D721Med (cell line): ENCODE results near the gene TBC1D22A.

ENCODE experiments used
- DNase-seq: peaks from one replicate; pipeline ENCODE4 v3.0.0; 2011; ENCODE audit warnings: low spot score; ENCODE audit not compliant: insufficient read length
- FAIRE-seq: peaks from 2 replicates; lab custom pipeline; 2011; peaks lifted over from hg19 to GRCh38; lab: Jason Lieb, UNC
- CTCF ChIP-seq: IDR thresholded peaks from 2 replicates; pipeline ENCODE4 v1.5.1; 2012; ENCODE audit warnings: mild to moderate bottlenecking, control low read depth; ENCODE audit not compliant: insufficient read depth; ENCODE audit errors: missing control alignments

TBC1D22A gene

GRCh38 chr22:47151490-47151889 lies 389.0 kb downstream of the TBC1D22A start:
- DNase-seq (no peak), FAIRE-seq (no peak)
- TF ChIP-seq CTCF, result no peak

GRCh38 chr22:47152236-47152635 lies 389.8 kb downstream of the TBC1D22A start:
- FAIRE-seq, result no peak

GRCh38 chr22:47152938-47153337 lies 390.5 kb downstream of the TBC1D22A start:
- no peak for FAIRE-seq
- DNase-seq, result no peak
- no peak for TF ChIP-seq CTCF

More at GRCh38 chr22:47152236-47152635, 389.8 kb downstream of the TBC1D22A start:
- no peak for DNase-seq
- TF ChIP-seq CTCF, result no peak

GRCh38 chr22:47153854-47154525 lies 391.5 kb downstream of the TBC1D22A start:
- DNase-seq, result no peak
- TF ChIP-seq CTCF, result no peak
- no peak for FAIRE-seq

- TF ChIP-seq CTCF, result no peak
- no peak for FAIRE-seq
- DNase-seq, result no peak
Measured at GRCh38 chr22:47154621-47155081, 392.2 kb downstream of the TBC1D22A start.

- FAIRE-seq, result no peak
- no peak for DNase-seq
Measured at GRCh38 chr22:47155131-47155885, 392.9 kb downstream of the TBC1D22A start.

More at GRCh38 chr22:47155131-47155885, 392.9 kb downstream of the TBC1D22A start:
- TF ChIP-seq CTCF, result no peak
